ENCODE data around the gene UBE2D3.
A peak's percentile ranks its signal among the peaks of the same experiment; 100 is the strongest.
"Not testable (repeated sequence)": the region's sequence is repeated elsewhere in the genome, so short reads cannot be mapped to it uniquely, and the experiment has no call there.

The UBE2D3 gene

DNA sequence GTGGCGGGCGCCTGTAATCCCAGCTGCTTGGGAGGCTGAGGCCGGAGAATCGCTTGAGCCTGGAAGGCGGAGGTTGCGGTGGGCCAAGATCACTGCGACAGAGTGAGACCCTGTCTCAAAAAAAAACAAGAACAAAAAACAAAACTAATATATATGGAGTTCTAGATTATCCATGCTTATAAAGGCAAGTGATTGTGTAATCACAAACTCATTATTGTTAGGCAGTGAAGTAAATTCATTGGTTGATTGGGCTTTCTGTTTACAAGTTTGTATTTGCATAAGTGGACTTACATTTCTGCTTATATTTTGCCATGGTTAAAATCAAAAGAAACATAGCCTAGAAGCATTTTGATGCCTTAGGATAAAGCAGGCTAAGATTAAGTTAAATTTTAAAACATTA is 2.5 kb upstream of the UBE2D3 start:
- DNase-seq (ENCODE audit: low spot score), result no peak

GRCh38 chr4:102828497-102828808 is 1.1 kb upstream of the UBE2D3 start:
- DNase-seq (ENCODE audit: low spot score), result no peak

- DNase-seq (ENCODE audit: low spot score), result peak; percentile 99
Observed at GRCh38 chr4:102827674-102828496, 534 bp upstream of the UBE2D3 start.

GRCh38 chr4:102826105-102826889 is 1.1 kb downstream of the UBE2D3 start:
- no peak for DNase-seq (ENCODE audit: low spot score)

- DNase-seq (ENCODE audit: low spot score), result peak; percentile 60
Observed at GRCh38 chr4:102825261-102826091, 1.9 kb downstream of the UBE2D3 start.

- no peak for DNase-seq (ENCODE audit: low spot score)
Observed at GRCh38 chr4:102824398-102824797, 3.0 kb downstream of the UBE2D3 start.

DNA sequence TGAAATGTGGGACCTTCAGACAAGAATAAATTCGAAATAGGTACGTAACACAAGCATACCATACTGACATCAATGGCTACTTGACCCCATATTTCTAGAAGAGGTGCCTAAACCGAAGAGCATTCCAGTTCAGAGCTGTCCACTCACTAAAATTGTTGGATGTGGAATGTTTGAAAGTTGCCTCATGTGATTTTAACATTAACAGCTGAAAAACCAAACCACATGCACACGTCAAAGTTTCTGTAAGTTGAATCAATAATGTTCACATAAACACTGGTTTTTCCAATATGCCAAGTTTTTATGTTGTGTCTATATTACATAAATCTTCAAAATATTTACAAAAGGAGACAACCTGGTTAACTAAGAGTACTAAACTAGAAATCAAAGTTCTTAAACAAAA is 3.5 kb downstream of the UBE2D3 start:
- DNase-seq (ENCODE audit: low spot score), result no peak

DNA sequence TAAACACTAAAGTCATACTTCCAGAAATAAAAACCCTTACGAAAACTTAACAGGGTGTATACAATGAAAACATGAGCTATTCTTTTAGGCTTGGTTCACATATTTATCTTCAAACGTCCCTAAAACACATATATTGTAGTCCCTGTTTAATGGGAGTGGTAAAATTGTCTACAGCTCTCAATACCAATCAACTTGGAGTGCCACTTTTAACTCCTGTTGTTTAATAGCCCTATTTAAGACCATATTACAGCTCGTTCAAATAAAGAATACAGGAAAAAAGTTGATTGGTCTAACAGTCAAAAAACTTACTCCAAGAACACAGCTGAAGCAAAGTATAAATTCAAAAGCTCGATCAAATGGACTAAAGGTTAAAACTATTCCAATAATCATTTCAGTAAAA is 3.9 kb downstream of the UBE2D3 start:
- DNase-seq (ENCODE audit: low spot score), result no peak

- DNase-seq (ENCODE audit: low spot score), result no peak
Observed at GRCh38 chr4:102819588-102820365, 7.6 kb downstream of the UBE2D3 start.

DNA sequence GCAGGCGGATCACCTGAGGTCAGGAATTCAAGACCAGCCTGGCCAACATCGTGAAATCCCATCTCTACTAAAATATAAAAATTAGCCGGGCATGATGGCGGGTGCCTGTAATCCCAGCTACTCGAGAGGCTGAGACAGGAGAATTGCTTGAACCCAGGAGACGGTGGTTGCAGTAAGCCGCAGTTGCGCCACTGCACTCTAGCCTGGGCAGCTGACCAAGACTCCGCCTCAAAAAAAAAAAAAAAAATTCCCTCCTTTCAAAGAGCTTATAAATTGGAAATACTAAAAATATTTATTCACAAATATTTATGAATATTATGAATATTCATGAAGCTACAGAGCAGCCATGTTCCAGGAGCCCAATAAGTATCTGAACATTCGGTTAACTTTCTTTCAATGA is 8.3 kb downstream of the UBE2D3 start:
- DNase-seq (ENCODE audit: low spot score), result not testable (repeated sequence)

- no peak for DNase-seq (ENCODE audit: low spot score)
Observed at GRCh38 chr4:102817613-102818268, 9.6 kb downstream of the UBE2D3 start.

GRCh38 chr4:102817021-102817605 is 10.2 kb downstream of the UBE2D3 start:
- no peak for DNase-seq (ENCODE audit: low spot score)

DNA sequence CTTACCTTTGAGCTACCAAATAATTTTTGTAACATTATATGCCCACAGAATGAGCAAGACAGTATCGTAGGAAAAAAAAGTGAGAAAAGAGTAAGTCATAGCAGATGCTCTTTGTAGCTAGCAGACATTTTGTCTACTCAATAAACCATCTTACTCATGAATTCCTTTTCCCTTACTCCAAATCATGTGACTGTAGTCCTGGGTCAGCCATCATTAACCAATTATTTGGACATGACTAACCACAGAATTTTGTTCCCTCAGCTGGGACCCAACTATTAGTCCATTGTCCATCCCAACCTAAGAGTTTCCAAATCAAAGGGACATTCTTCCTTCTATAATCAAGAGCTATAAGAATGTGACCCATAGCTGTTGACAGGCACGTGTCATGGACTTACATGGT is 11.4 kb downstream of the UBE2D3 start:
- DNase-seq (ENCODE audit: low spot score), result no peak

DNA sequence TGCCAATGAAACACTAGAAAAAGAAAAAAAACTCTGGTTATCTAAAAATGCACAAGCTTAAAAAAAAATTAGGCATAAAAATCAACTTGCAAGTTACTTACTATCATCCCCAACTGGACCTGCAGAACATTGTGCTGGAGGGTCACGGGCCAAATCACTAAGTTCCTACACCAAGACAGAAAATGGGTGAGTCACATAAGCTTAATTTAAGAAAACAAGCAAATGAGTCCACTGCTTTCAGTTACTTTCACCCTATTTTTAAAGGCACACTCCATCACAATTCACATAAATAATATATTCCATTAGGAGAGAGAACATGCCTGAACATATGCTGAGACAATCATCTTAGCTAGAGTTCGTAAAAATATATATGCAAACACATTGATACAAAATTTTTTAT is 17.7 kb downstream of the UBE2D3 start:
- DNase-seq (ENCODE audit: low spot score), result no peak

DNA sequence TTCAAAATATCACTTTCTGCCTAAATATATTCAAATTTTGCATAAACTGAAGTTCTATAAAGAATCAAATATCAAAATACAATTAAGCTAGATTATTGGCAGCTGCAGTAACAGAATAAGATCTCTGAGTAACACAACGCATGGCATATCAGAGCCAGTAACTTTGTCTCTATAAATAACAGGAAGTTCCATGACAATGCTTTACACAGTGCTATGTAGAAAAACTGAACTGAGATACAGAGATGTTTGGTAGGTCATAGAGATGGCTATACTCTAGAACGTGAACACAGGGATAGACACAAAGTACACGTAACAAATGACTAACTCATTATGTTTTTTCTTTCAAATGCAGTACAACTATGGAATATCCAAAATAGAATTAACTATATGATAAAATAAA is 18.2 kb downstream of the UBE2D3 start:
- no peak for DNase-seq (ENCODE audit: low spot score)

GRCh38 chr4:102808009-102808408 is 19.3 kb downstream of the UBE2D3 start:
- no peak for DNase-seq (ENCODE audit: low spot score)

- no peak for DNase-seq (ENCODE audit: low spot score)
Observed at GRCh38 chr4:102807345-102807744, 20.0 kb downstream of the UBE2D3 start.

GRCh38 chr4:102799816-102800215 is 27.5 kb downstream of the UBE2D3 start:
- no peak for DNase-seq (ENCODE audit: low spot score)

GRCh38 chr4:102794999-102795398 is 32.4 kb downstream of the UBE2D3 start:
- DNase-seq (ENCODE audit: low spot score), result no peak

DNA sequence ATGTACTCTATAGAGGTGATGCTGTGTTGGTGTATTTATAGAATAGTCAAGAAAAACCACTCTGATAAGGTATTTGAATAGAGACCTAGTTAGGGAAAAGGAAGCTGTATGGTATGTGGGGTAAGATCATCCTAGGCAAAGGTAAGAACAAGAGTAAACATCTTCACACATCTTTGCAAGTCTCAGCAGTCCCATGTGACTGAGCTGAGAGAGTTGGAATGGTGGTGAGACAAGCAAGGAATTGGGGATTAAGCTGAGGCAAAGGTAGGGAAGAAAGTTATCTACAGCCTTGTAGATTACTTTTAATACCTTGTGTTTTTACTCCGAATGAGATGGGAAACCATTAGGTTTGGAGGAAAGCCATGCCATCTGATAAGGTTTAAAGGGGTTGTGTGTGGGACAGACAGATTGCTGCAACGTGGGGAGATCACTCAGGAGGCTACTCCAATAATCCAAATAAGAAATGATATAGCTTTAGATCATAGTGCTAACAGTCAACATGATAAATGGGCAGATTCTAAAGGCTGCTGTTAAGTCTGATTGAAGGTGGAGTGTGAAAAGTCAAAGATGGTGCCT is 34.9 kb downstream of the UBE2D3 start:
- DNase-seq (ENCODE audit: low spot score), result no peak

Data from Ammon's horn (tissue), 1 donor.